NB4 (cell line): ENCODE measurements around the gene KXD1.

Experiments
- POLR2A ChIP-seq: IDR thresholded peaks from 2 replicates; pipeline ENCODE4 v1.6.1; 2011; ENCODE audit warnings: mild to moderate bottlenecking; ENCODE audit not compliant: insufficient read length; ENCODE audit errors: extremely low read depth
- TF ChIP-seq, protein P1 (sequence below): IDR thresholded peaks from one replicate; pipeline ENCODE4 v1.5.1; 2012; ENCODE audit warnings: low read depth, low read length
- TF ChIP-seq, protein P2 (sequence below): IDR thresholded peaks from 2 replicates; pipeline ENCODE4 v1.6.1; 2011; ENCODE audit warnings: low read depth, low read length

DNA sequence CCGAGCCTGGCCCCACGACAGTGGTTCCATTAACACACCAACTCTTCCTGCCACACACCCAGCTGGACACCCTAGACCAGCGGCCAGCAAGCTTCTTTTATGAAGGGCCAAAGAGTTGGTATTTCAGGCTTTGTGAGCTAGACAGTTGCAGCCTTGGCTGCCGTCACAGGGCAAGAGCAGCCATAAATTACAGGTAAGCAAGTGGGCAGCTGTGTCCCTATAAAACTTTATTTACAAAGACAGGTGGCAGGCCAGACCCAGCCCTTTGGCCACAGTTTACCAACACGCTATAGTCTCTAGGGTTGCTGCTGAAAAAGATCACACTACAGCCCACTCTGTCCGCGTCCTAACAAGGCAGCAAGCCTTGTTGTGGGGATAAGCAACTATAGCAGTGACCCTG, 49.1 kb upstream of the KXD1 start:
- TF ChIP-seq, protein P1, sequence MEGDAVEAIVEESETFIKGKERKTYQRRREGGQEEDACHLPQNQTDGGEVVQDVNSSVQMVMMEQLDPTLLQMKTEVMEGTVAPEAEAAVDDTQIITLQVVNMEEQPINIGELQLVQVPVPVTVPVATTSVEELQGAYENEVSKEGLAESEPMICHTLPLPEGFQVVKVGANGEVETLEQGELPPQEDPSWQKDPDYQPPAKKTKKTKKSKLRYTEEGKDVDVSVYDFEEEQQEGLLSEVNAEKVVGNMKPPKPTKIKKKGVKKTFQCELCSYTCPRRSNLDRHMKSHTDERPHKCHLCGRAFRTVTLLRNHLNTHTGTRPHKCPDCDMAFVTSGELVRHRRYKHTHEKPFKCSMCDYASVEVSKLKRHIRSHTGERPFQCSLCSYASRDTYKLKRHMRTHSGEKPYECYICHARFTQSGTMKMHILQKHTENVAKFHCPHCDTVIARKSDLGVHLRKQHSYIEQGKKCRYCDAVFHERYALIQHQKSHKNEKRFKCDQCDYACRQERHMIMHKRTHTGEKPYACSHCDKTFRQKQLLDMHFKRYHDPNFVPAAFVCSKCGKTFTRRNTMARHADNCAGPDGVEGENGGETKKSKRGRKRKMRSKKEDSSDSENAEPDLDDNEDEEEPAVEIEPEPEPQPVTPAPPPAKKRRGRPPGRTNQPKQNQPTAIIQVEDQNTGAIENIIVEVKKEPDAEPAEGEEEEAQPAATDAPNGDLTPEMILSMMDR: no peak
- TF ChIP-seq POLR2A: no peak
- TF ChIP-seq, protein P2, sequence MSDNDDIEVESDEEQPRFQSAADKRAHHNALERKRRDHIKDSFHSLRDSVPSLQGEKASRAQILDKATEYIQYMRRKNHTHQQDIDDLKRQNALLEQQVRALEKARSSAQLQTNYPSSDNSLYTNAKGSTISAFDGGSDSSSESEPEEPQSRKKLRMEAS: no peak
